ENCODE measurements around the gene SV2A. TPM values are rescaled to one million over a fixed set of nuclear protein-coding genes. Genes with fewer than 3 reads are reported as not detected.

SV2A gene
- total RNA-seq, 3 donors from 2014 or later, result 0.32 to 3.6 (median 2.2) TPM

DNA sequence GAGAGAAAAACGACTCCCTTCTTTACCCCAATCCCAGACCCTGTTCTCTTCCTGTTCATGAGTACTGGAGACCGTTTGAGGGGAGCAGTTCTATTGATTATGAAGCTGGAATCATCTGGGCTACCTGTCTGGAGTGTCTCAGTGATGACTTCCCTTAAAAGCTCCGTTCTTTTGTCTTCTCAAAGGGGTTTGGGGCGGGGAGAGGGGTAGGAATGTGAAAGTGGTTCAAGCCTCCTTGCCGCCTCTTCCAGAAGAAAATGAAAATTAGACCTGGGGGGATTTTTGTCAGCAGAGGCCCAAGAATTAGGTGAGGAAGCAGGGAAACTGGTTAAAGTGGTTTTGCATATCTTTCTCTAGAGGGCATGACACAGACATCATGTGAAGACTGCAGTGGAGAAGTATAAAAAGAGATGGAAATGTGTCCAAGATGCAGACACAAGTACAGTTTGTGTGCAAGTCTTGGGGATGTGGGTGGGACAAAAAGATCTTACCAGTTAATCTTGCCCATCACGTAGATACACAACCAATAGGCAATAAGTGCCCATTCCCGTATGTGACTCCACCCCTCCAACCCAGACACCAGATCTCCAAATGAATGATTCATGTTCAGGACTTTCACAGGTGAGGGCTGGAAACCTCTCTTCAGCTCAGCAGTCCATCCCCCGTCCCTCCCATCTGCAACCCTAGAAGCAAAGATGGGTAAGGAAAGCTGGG lies 19.5 kb upstream of the SV2A start:
- TF ChIP-seq POLR2A (IDR thresholded peaks at IDR 0.05) (no peak), POLR2AphosphoS5 (IDR thresholded peaks at IDR 0.05) (no peak)
- TF ChIP-seq, protein P1, sequence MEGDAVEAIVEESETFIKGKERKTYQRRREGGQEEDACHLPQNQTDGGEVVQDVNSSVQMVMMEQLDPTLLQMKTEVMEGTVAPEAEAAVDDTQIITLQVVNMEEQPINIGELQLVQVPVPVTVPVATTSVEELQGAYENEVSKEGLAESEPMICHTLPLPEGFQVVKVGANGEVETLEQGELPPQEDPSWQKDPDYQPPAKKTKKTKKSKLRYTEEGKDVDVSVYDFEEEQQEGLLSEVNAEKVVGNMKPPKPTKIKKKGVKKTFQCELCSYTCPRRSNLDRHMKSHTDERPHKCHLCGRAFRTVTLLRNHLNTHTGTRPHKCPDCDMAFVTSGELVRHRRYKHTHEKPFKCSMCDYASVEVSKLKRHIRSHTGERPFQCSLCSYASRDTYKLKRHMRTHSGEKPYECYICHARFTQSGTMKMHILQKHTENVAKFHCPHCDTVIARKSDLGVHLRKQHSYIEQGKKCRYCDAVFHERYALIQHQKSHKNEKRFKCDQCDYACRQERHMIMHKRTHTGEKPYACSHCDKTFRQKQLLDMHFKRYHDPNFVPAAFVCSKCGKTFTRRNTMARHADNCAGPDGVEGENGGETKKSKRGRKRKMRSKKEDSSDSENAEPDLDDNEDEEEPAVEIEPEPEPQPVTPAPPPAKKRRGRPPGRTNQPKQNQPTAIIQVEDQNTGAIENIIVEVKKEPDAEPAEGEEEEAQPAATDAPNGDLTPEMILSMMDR (IDR thresholded peaks at IDR 0.05), result no peak
- DNase-seq (ENCODE audit: low spot score in 2 of 2), result no peak
- Histone ChIP-seq H3K36me3 (no peaks in the 10 kb centered on the region), H3K4me3 (peak overlapping the region; percentile 53 to 80 (median 61)), H3K27me3 (no peaks in the 10 kb centered on the region), H3K4me1 (peaks cover 0 to 3% of the 10 kb centered on the region in 2 donors), H3K9me3 (no peaks in the 10 kb centered on the region), H3K27ac (peak overlapping the region; percentile 81 to 92)
- intact Hi-C loops (cut with DNase I; ENCODE audit: low total_unique reads), result no loop called here

DNA sequence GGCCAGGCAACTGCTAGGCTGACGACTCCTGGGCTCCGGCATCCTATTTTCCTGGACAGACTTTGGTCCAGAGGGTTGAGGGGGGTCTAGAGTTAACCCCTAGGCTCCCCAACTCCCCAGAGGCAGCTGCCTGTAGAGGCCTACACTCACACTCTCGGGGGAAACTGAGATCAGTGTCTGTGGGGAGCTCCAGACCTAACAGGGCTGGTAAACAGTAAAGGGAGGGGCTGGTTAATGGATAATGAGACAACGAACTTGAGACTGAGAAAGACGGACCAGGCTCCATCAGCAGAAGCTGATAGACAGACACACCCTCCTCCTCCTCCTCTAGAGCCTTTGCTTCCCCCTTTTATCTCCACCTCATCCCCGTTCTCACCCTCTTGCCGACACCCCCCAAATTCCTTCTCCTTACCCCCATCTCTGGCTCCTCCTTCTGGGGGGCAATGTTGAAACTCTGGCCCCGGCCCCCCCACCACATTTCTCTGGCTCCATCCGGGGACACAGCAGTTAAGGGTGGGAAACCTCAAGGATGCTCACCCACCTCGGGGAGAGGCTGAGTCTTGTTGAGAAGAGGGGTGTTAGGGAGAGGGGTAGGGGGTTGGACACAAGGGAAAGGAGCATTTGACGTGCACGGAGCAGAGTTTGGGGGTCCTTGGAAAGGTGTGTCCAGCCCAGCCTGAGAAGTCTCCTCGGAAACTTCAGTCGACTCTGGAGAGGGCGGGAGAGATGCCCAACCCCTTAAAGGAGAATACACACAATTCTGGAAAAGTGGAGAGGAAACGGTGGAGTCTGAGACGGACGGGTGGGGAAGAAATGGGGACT lies 18.7 kb upstream of the SV2A start, which contains the start of gene MTMR11:
Gene MTMR11 (minus strand): TSS at position 710 of the 822 bp plus-strand sequence. CDS start 232 bp downstream, at position 478.
- peak in 1 of 2 donors; percentile 38 for DNase-seq (ENCODE audit: low spot score in 2 of 2)
- Histone ChIP-seq H3K4me1 (peaks cover 0 to 3% of the 10 kb centered on the region in 2 donors), H3K4me3 (peak within 1 kb of the TSS; percentile 53 to 80 (median 61)), H3K27ac (peak within 1 kb of the TSS; percentile 81 to 92), H3K27me3 (no peaks in the 10 kb centered on the region), H3K36me3 (no peaks in the 10 kb centered on the region), H3K9me3 (no peaks in the 10 kb centered on the region)
- TF ChIP-seq, protein P1 (IDR thresholded peaks at IDR 0.05), result no peak
- no peak for TF ChIP-seq POLR2AphosphoS5 (IDR thresholded peaks at IDR 0.05)
- no peak for TF ChIP-seq POLR2A (IDR thresholded peaks at IDR 0.05)
- intact Hi-C loops (cut with DNase I; ENCODE audit: low total_unique reads), result no loop called here

DNA sequence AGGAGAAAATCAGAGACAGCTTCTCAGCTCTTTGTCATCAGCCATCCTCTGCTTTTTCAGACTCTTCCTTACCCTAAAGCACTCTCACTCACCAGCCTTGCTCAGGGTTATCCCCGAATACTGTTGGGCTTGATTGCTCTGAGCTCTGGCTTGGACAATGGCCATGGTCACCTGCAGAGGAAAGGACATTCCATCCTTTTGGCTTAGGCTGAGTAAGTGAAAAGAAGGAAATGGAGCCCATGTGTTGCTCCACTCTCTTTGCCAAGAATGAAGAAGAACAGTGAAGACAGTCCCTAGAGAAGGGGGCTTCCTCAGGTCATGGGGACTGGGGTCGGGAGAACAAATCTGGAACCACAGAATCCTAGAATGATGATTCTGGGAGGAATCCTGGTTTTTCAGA lies 16.7 kb upstream of the SV2A start:
- no peak for DNase-seq (ENCODE audit: low spot score in 2 of 2)
- H3K36me3 ChIP-seq, result no peaks in the 10 kb centered on the region
- no peaks in the 10 kb centered on the region for H3K27me3 ChIP-seq
- peaks cover 0 to 3% of the 10 kb centered on the region in 2 donors for H3K4me1 ChIP-seq
- H3K27ac ChIP-seq, result no peak overlapping the region
- no peak overlapping the region for H3K4me3 ChIP-seq
- TF ChIP-seq POLR2AphosphoS5 (IDR thresholded peaks at IDR 0.05) (no peak), POLR2A (IDR thresholded peaks at IDR 0.05) (no peak)
- TF ChIP-seq, protein P1 (IDR thresholded peaks at IDR 0.05), result no peak
- intact Hi-C loops (cut with DNase I; ENCODE audit: low total_unique reads), result no loop called here
- H3K9me3 ChIP-seq, result no peaks in the 10 kb centered on the region

DNA sequence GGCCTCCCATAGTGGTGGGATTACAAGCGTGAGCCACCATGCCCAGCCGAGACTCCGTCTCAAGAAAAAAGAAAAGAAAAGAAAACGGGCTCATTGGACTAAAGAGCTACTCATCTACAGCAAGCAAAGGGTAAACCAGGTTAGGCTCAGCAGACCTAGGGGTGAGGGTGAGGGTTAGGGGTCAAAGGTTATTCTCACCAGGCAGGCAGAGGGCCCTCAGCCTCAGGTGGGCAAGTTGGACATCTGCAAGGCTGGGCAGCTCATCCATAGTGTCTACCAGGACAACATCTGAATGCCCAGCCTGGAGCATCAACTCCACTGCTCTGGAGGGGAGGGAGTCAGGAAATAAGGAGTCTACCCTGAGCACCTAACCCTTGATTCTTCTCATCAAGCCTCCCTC lies 15.6 kb upstream of the SV2A start:
- Histone ChIP-seq H3K27ac (no peak overlapping the region), H3K36me3 (no peaks in the 10 kb centered on the region), H3K9me3 (no peaks in the 10 kb centered on the region), H3K4me1 (peaks cover 0 to 3% of the 10 kb centered on the region in 2 donors), H3K27me3 (no peaks in the 10 kb centered on the region), H3K4me3 (no peak overlapping the region)
- intact Hi-C loops (cut with DNase I; ENCODE audit: low total_unique reads), result no loop called here
- TF ChIP-seq POLR2A (IDR thresholded peaks at IDR 0.05), result no peak
- no peak for DNase-seq (ENCODE audit: low spot score in 2 of 2)

- Histone ChIP-seq H3K9me3 (no peaks in the 10 kb centered on the region), H3K27me3 (no peaks in the 10 kb centered on the region), H3K36me3 (no peaks in the 10 kb centered on the region), H3K4me1 (peaks cover 0 to 1% of the 10 kb centered on the region in 2 donors), H3K27ac (no peak overlapping the region), H3K4me3 (no peak overlapping the region)
- intact Hi-C loops (cut with DNase I; ENCODE audit: low total_unique reads), result no loop called here
- TF ChIP-seq POLR2A (IDR thresholded peaks at IDR 0.05) (no peak), POLR2AphosphoS5 (IDR thresholded peaks at IDR 0.05) (no peak)
- TF ChIP-seq, protein P1 (IDR thresholded peaks at IDR 0.05), result no peak
- DNase-seq (ENCODE audit: low spot score in 2 of 2), result no peak
Observed at GRCh38 chr1:149932474-149932873, 14.8 kb upstream of the SV2A start.
